ENCODE data around the gene CUL1. TPM values are rescaled to one million over a fixed set of nuclear protein-coding genes. Genes with fewer than 3 reads are reported as not detected.

The CUL1 gene
- total RNA-seq, 4 donors from 2014 or later, result 38.9 to 61.2 (median 49.4) TPM

GRCh38 chr7:148686312-148686937, 12.3 kb upstream of the CUL1 start:
- Histone ChIP-seq H3K4me1 (no peaks in the 10 kb centered on the region), H3K9me3 (no peaks in the 10 kb centered on the region), H3K27me3 (no peaks in the 10 kb centered on the region), H3K27ac (no peak overlapping the region), H3K36me3 (no peaks in the 10 kb centered on the region), H3K4me3 (no peak overlapping the region)
- no peak for DNase-seq
- no peak for TF ChIP-seq POLR2A (IDR thresholded peaks at IDR 0.05)
- TF ChIP-seq CTCF (IDR thresholded peaks at IDR 0.05), result no peak
- intact Hi-C loops (cut with DNase I; ENCODE audit: low total_unique reads), result no loop called here

GRCh38 chr7:148687555-148687954, 11.1 kb upstream of the CUL1 start:
- intact Hi-C loops (cut with DNase I; ENCODE audit: low total_unique reads), result no loop called here

GRCh38 chr7:148688526-148688925, 10.2 kb upstream of the CUL1 start:
- no peaks in the 10 kb centered on the region for H3K27me3 ChIP-seq
- H3K9me3 ChIP-seq, result no peaks in the 10 kb centered on the region
- intact Hi-C loops (cut with DNase I; ENCODE audit: low total_unique reads), result no loop called here
- no peaks in the 10 kb centered on the region for H3K4me1 ChIP-seq
- no peak for DNase-seq
- H3K27ac ChIP-seq, result no peak overlapping the region
- no peaks in the 10 kb centered on the region for H3K36me3 ChIP-seq
- H3K4me3 ChIP-seq, result no peak overlapping the region
- TF ChIP-seq CTCF (IDR thresholded peaks at IDR 0.05), result no peak
- no peak for TF ChIP-seq POLR2A (IDR thresholded peaks at IDR 0.05)

More at GRCh38 chr7:148687555-148687954, 11.1 kb upstream of the CUL1 start:
- Histone ChIP-seq H3K9me3 (no peaks in the 10 kb centered on the region), H3K36me3 (no peaks in the 10 kb centered on the region), H3K4me3 (no peak overlapping the region), H3K27me3 (no peaks in the 10 kb centered on the region), H3K4me1 (no peaks in the 10 kb centered on the region), H3K27ac (no peak overlapping the region)
- TF ChIP-seq CTCF (IDR thresholded peaks at IDR 0.05), result no peak
- TF ChIP-seq POLR2A (IDR thresholded peaks at IDR 0.05), result no peak
- no peak for DNase-seq

GRCh38 chr7:148693651-148694050, 5.1 kb upstream of the CUL1 start:
- H3K36me3 ChIP-seq, result no peaks in the 10 kb centered on the region
- no peak overlapping the region for H3K27ac ChIP-seq
- intact Hi-C loops (cut with DNase I; ENCODE audit: low total_unique reads), result no loop called here
- H3K9me3 ChIP-seq, result no peaks in the 10 kb centered on the region
- H3K4me1 ChIP-seq, result no peaks in the 10 kb centered on the region
- TF ChIP-seq POLR2A (IDR thresholded peaks at IDR 0.05), result no peak
- TF ChIP-seq CTCF (IDR thresholded peaks at IDR 0.05), result no peak
- no peaks in the 10 kb centered on the region for H3K27me3 ChIP-seq
- no peak for DNase-seq
- H3K4me3 ChIP-seq, result no peak overlapping the region

GRCh38 chr7:148694631-148695030, 4.1 kb upstream of the CUL1 start:
- no peaks in the 10 kb centered on the region for H3K36me3 ChIP-seq
- TF ChIP-seq CTCF (IDR thresholded peaks at IDR 0.05) (no peak), POLR2A (IDR thresholded peaks at IDR 0.05) (no peak)
- intact Hi-C loops (cut with DNase I; ENCODE audit: low total_unique reads), result no loop called here

More at GRCh38 chr7:148694631-148695030, 4.1 kb upstream of the CUL1 start:
- no peak for DNase-seq
- H3K27ac ChIP-seq, result no peak overlapping the region
- H3K27me3 ChIP-seq, result no peaks in the 10 kb centered on the region
- no peaks in the 10 kb centered on the region for H3K9me3 ChIP-seq
- H3K4me3 ChIP-seq, result no peak overlapping the region
- no peaks in the 10 kb centered on the region for H3K4me1 ChIP-seq

All from uterus (tissue), 4 donors.